ENCODE data around the gene FER1L5.

- no peak for TF ChIP-seq CTCF (conservative IDR thresholded peaks at IDR 0.05 in 1 of 2, IDR thresholded peaks at IDR 0.05 in 1 of 2; ENCODE audit: extremely low read depth in 1 of 2, insufficient read depth in 1 of 2, low read depth in 1 of 2, low read length in 2 of 2)
- TF ChIP-seq EZH2 (IDR thresholded peaks at IDR 0.05; ENCODE audit: borderline replicate concordance, low read length) = no peak
Observed at GRCh38 chr2:96642564-96643360, at the start of gene FER1L5.

Data from mammary epithelial cell (primary cell).